GM08714 (cell line): ENCODE measurements around the gene KLKB1.
"Not testable (repeated sequence)": the region's sequence is repeated elsewhere in the genome, so short reads cannot be mapped to it uniquely, and the experiment has no call there.

Experiments used
- H3K4me3 ChIP-seq: fragments of 200-500 bp; sonication (Bioruptor generic); 2 replicates; pipeline ENCODE4 v1.5.1; 2014; ENCODE audit warnings: mild to moderate bottlenecking, low read length, inconsistent platforms
- ZNF274 ChIP-seq: IDR thresholded peaks from 2 replicates; pipeline ENCODE4 v1.6.1; 2012; ENCODE audit warnings: mild to moderate bottlenecking, low read depth, low read length

The KLKB1 gene

GRCh38 chr4:186266729-186267456 lies 39.6 kb downstream of the KLKB1 start:
- TF ChIP-seq ZNF274: no peak
- H3K4me3 ChIP-seq: no peak overlapping the region

- TF ChIP-seq ZNF274: no peak
- no peak overlapping the region for H3K4me3 ChIP-seq
Observed at GRCh38 chr4:186271081-186271678, 43.9 kb downstream of the KLKB1 start.

- TF ChIP-seq ZNF274: no peak
- no peak overlapping the region for H3K4me3 ChIP-seq
Observed at GRCh38 chr4:186272699-186273391, 45.5 kb downstream of the KLKB1 start.

GRCh38 chr4:186273392-186273789 lies 46.1 kb downstream of the KLKB1 start:
- not testable (repeated sequence) for H3K4me3 ChIP-seq

GRCh38 chr4:186283311-186283710 lies 56.0 kb downstream of the KLKB1 start:
- no peak overlapping the region for H3K4me3 ChIP-seq
- no peak for TF ChIP-seq ZNF274

- no peak for TF ChIP-seq ZNF274
- H3K4me3 ChIP-seq: no peak overlapping the region
Observed at GRCh38 chr4:186285147-186285546, 57.8 kb downstream of the KLKB1 start.

- TF ChIP-seq ZNF274: no peak
- no peak overlapping the region for H3K4me3 ChIP-seq
Observed at GRCh38 chr4:186286581-186286980, 59.3 kb downstream of the KLKB1 start.

- H3K4me3 ChIP-seq: no peak overlapping the region
- TF ChIP-seq ZNF274: no peak
Observed at GRCh38 chr4:186291256-186291890, 64.1 kb downstream of the KLKB1 start.

GRCh38 chr4:186294160-186294559 lies 66.9 kb downstream of the KLKB1 start:
- H3K4me3 ChIP-seq: no peak overlapping the region
- TF ChIP-seq ZNF274: no peak

GRCh38 chr4:186296481-186296880 lies 69.2 kb downstream of the KLKB1 start:
- H3K4me3 ChIP-seq: no peak overlapping the region
- TF ChIP-seq ZNF274: no peak

GRCh38 chr4:186297013-186297645 lies 69.8 kb downstream of the KLKB1 start:
- no peak overlapping the region for H3K4me3 ChIP-seq
- TF ChIP-seq ZNF274: no peak

GRCh38 chr4:186298031-186298647 lies 70.8 kb downstream of the KLKB1 start:
- no peak for TF ChIP-seq ZNF274
- no peak overlapping the region for H3K4me3 ChIP-seq

- no peak for TF ChIP-seq ZNF274
- H3K4me3 ChIP-seq: no peak overlapping the region
Observed at GRCh38 chr4:186299291-186299690, 72.0 kb downstream of the KLKB1 start.
